Fibroblast of skin of scalp (primary cell): ENCODE results near the gene PRH1.

Experiments
- DNase-seq: peaks from one replicate; pipeline ENCODE4 v3.0.0-alpha.2; 2013

The PRH1 gene

DNA sequence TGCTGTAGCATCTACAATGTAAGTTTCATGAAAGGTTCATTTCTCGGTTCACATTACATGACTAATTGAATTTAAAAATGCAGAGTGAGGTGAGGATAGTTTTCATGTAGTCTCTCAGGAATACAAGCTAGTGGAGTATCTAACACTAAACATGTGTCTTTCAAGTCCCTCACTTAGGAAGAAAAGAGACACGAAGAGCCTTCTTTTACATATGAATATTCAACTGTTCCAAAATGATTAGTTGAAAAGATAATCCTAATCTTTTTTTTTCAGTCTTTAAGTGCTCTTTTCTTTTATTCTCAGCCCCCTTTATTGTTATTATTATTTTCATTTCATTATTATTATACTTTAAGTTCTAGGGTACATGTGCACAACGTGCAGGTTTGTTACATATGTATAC lies 45.6 kb downstream of the PRH1 start:
- DNase-seq: no peak
